ENCODE data around the gene PNPLA7. TPM values are rescaled to one million over a fixed set of nuclear protein-coding genes. Genes with fewer than 3 reads are reported as not detected.
"Not testable (repeated sequence)": the region's sequence is repeated elsewhere in the genome, so short reads cannot be mapped to it uniquely, and the experiment has no call there.

The PNPLA7 gene
- total RNA-seq, 2 donors from 2014 or later = 5.8 to 6.1 TPM

DNA sequence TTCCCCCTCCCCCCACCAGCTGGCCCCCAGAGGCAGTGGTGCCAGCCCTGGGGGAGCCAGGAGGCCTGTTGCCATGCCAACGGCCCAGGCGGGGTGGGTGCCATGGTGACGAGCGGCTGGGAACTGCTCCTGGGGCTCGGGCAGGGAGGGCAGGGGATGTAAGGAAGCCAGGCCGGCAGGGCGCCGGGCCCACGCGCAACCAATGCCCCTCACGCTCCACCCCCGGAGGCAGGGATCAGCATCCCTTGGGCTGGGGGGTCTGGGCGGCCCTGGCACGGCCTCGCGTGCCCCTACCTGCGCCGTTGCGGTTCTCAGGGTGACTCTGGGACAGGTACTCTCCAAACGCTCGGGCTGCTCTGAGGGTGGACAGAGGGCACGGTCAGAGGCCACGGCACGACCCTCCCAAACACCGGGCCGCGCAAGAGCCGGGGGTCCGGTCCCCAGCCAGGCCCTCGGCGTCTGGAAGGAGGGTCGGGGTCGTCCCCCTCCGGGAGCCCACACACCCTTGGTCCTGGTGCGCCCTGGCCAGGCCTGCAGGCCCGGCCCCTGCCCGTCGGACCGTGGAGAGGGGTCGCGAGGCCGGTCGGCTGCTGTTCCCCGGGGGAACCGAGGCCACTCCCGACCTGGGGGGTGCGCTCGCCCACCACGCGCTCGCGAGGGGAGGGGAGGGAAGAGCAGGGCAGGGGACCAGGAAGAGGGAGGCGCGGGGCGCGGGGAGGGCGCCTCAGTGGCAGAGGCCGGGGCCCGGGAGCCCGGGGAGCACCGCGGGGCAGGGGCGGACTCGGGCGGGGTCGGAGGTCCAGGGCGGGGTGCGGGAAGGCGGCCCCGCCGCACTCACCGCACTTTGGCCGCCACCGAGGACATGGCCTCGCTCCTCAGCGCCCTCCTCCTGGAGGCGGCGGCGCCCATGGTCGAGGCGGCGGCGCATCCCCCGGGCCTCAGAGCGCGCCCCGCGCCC, 91.7 kb downstream of the PNPLA7 start:
- intact Hi-C loops (cut with DNase I) = no loop called here
- peak; percentile 32 for DNase-seq
- ATAC-seq = peak in 1 of 2 donors; percentile 7

DNA sequence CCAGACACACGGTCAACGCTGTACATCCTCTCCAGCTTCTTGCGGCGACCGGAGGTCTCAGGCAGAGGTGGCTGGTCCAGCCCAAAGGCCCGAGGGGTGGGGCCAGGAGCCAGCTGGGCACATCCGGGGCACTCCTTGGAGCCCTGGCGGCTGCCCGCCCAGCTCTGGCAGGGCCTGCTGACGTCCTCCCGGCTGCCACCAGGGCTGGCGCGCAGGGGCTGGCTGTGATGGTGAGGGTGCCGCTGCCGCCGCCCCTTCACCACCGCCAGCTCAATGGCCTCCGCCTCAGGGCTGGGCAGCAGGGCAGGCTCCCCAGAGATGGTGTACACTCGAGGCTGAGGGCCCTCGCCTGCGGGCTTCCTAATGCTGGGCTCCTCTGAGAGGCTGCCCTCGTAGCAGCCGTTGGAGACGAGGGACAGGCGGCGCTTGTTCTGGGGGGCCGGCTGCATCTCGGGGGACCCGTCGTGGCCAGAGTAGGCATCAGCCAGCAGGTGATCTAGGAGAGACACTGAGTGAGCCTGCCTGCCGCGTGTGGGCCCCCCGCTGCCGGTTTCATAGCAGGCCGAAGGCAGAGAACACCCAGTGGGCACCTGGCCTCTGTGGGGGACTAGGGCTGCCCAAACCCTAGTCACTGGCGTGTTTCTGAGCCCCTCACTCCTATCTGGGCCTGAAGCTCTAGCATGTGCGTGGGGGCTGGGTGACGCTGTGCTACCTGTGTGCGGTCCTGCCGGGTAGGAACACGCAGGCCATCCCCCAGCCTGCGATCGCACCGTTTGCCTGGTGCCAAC, 92.6 kb downstream of the PNPLA7 start:
- peak; percentile 27 for DNase-seq
- intact Hi-C loops (cut with DNase I) = no loop called here

DNA sequence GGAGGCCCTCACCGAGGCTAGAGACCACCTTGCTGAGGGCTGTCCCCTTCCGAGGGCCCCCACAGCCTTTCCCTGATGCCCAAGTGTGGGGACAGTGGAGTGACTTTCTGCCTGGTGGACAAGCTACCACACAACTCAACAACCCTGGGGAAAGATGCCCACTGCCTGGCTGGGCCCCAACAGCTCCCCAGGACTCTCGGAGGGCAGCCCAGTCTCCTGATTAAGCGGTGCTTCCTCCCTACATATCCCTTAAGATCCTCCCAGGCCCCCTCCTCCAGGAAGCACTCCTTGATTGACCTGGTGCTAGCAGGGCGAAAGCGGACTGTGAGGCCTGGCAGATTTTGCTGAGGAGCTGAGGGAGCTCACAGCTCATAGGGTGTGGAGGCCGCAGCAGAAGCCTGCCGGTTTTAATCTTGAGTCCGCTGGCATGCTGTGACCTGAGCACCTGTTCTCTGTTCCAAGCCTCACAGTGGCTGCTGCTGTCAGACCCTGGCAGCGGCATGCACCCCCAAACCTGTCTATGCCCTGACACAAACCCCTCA, 93.3 kb downstream of the PNPLA7 start:
- peak; percentile 21 for DNase-seq
- ATAC-seq = no peak
- intact Hi-C loops (cut with DNase I) = no loop called here

More for the DNA sequence above, 92.6 kb downstream of the PNPLA7 start:
- ATAC-seq = no peak

DNA sequence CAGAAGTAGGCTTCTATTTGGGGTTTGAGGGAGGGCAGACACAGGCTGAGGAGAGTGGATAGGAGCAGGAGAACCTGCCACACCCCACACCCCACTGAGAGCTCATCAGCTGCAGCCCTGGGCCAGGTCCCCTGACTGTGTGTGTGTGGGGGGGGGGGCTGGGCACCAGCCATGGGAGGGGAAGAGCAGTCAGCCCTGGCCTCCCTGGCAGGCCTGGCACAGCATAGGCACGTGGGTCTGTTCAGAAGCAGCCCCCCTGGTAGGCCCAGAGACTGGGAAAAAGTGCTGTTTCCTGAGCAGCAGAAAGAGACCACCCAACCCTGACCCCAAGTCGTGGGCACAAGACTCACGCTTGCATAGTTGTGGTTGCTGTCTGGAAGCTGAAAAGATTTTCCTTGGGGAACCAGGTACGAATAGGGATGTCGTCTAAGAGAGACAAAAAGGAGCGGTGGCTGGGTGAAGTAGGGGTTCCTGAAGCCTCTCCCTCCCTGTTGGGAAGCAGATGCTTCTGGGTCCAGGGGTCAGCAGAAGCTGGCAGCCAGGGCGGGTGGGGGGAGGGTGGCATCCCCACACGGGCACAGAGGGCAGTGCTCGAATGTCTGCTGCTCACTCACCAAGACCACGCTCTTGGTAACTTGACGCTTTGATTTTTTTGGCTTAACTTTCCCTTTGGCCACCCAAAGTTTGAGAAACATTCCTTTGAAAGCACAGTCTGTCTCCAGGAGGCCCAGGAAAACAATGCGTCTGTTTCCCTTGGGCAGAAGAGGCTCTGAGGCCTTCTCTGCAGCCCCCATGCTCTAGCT, 93.9 kb downstream of the PNPLA7 start:
- intact Hi-C loops (cut with DNase I) = no loop called here
- peak; percentile 14 for DNase-seq
- no peak for ATAC-seq

DNA sequence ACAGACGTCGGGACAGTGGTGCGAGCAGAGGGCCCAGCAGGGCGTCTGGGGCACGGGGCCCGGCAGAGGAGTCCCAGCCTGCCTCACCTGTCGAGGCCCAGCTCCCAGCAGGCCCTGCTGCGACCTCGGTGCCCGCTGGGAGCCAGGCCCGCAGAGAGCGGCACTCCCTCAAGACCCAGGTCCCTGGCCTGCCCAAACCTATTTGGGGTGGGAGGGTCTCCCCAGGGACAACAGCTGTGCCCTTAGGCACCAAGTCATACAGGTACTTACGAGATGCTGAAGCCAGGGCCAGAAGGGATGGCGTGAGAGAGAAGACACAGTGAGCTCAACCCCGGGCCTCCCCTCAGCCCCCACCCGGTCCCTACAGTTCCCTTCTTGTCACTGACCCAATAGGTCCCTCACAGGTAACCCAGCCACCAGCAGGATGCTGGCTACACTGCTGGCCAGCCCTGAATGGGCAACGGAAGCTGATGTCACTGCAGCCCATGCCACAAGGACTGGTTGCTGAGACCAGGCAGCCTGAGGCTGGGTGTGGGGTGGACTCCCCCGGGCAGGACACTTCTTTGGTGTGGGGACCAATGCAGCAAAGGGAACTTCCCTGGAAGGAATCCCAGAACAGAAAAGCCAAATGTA, 94.7 kb downstream of the PNPLA7 start:
- DNase-seq (peak; percentile 28), ATAC-seq (no peak)
- intact Hi-C loops (cut with DNase I) = no loop called here

DNA sequence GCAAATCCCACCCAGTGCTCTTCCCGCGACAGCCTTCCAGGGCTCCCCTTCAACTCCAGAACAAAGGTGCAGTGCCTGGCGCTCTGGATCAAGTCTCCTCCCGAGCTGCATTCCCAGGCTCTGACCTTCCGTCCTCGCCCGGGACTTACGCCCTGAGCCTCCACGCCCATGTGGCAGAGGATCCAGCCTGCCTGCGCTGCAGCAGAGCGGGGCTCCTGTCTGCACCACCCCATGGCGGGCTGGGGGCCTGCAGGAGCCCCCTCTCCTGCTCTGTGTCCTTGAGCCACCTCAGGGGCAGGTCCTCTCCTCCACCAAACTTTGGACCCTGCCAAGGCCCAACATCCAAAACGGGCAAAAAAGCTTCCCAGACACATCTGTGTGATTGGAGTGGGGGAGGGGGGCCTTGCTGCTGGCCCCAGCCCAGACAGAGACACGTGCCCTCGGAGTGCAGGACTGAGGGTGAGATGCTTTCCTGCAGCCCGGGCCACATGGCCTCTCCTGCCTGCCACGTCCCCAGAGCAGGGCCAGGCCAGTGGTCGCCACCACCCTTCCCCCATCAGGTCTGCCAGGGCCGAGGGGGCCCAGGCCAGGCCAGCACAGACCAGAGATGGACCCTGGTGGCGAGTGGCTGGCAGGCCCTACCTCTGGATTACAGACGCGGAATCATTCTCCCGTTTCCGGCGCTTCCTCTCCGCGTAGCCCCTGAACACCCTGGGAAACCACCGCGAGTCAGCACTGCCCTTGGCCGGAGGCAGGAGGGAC, 95.4 kb downstream of the PNPLA7 start:
- intact Hi-C loops (cut with DNase I) = no loop called here
- ATAC-seq (peak; percentile 4 to 6), DNase-seq (peak; percentile 49)

DNA sequence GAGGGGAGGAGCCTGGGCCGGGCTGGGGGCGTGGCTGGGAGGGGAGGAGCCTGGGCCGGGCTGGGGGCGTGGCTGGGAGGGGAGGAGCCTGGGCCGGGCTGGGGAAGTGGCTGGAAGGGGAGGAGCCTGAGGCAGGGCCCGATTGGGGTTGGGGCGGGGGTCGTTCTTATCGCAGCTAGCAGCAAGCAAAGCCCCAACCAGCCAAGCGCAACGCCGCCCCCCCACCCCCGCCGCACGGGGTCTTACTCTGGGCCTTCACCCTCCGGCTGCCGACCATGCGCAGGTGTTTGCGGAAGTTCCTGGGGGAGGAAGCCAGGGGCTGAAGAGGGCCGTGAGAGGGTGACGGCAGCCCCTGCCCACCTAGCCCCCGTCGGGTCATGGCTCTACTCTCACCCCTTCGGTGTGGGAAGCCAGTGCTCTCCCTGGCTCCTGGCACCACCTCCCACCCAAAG, 96.0 kb downstream of the PNPLA7 start:
- intact Hi-C loops (cut with DNase I) = no loop called here
- ATAC-seq = peak; percentile 39 to 50

DNA sequence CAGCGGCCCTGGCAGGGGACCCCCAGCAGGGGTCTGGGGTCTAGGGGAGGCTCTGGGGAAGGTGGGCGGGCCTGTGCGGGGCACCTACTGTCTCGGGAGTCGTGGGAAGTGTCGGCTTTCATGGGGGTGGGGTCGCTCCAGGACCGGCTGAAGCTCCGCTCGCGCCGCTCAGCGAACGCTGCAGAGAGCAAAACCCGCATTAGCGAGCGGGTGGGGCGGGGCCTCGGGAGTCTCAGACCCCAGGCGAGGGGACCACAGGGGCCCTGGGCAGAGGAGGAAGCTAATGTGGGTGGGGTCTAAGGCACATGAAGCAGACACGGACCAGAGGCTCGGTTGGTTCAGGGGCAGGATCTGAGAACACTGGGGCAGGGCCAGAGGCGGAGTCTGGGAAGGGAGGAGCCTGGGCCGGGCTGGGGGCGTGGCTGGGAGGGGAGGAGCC, 96.5 kb downstream of the PNPLA7 start:
- intact Hi-C loops (cut with DNase I) = no loop called here
- ATAC-seq = peak; percentile 68 to 80
- peak; percentile 79 for DNase-seq

More for the DNA sequence above, 96.0 kb downstream of the PNPLA7 start:
- peak; percentile 76 for DNase-seq

DNA sequence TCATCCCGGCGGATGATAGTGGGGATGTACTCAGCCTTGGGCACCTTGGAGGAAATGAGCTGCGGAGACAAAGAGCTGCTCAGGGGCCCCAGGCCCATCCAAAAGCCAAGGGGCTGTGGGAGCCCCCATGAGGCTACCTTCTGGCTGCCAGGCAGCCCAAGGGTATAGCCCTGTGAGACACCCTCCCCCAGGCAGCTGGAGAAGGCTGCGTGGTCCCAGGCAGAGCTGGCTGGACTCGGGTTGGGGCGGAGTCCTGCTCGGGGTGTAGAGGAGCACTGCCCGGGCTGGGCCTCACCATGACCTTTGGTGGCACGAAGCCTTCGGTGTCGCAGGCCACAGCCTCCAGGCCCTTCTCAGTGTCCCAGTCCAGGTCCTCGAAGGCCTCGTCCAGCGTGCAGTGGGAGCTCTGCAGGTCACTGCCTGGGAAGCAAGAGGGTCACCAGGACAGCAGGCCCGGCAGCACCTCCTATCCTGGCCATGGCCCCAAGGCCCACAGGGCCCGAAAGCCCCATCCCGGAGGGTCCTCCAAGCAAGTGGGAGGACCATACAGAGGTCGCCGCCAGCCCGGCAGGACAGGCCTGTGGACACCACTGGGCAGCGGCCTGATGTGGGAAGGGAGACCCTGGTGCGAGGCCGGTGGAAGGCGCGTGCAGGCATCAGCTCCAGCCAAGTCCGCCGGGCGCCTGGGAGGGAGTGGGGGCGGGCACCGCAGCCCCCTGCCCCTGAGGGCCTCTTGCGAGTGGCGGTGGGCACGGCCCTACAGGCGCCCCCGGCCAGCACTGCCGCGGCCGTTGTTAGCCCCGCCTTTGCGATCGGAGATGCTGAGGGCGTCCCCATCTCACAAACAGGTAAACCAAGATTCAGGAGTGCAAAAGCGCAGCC, 97.2 kb downstream of the PNPLA7 start:
- ATAC-seq = peak in 1 of 2 donors; percentile 1
- intact Hi-C loops (cut with DNase I) = no loop called here
- DNase-seq = no peak

DNA sequence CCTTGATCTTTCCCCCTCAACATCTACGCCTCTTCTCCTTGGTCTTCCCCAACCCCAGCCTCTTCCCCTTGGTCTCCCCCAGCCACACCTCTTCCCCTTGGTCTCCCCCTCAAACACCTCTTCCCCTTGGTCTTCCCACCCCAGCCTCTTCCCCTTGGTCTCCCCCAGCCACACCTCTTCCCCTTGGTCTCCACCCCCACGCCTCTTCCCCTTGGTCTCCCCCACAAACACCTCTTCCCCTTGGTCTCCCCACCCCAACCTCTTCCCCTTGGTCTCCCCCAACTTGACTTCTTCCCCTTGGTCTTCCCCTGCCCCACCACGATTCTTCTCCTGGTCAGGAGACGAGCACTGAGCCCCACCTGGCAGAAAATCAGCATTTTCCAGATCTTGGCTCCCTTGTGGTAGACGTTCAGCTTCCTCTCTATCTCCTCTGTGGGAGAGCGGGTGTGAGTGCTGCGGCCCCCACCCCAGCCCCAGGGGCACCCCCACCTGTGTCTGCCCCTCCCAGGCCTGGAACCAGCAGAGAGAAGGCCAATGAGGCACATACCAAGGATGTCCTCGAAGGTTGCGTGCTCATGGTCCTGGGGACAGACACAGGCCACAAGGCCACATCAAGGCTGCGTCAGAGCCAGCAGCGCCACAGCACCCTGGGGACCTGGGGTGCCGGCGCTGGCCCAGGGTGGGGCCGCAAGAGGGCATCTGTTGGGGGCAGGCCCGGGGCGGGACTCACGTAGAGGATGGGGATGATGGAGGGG, 98.0 kb downstream of the PNPLA7 start:
- intact Hi-C loops (cut with DNase I) = no loop called here
- DNase-seq = peak; percentile 25
- ATAC-seq = no peak

DNA sequence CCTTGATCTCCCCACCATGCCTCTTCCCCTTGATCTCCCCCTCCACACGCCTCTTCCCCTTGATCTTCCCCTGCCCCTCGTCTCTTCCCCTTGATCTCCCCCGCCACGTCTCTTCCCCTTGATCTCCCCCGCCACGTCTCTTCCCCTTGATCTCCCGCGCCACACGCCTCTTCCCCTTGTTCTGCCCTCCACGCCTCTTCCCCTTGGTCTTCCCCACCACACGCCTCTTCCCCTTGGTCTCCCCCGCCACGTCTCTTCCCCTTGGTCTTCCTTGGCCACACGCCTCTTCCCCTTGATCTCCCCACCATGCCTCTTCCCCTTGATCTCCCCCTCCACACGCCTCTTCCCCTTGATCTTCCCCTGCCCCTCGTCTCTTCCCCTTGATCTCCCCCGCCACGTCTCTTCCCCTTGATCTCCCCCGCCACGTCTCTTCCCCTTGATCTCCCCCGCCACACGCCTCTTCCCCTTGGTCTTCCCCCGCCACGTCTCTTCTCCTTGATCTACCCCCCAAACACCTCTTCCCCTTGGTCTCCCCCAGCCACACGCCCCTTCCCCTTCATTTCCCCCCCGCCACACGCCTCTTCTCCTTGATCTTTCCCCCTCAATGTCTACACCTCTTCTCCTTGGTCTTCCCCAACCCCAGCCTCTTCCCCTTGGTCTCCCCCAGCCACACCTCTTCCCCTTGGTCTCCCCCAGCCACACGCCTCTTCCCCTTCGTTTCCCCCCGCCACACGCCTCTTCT, 98.8 kb downstream of the PNPLA7 start:
- ATAC-seq; DNase-seq; intact Hi-C loops (cut with DNase I): not testable (repeated sequence)

DNA sequence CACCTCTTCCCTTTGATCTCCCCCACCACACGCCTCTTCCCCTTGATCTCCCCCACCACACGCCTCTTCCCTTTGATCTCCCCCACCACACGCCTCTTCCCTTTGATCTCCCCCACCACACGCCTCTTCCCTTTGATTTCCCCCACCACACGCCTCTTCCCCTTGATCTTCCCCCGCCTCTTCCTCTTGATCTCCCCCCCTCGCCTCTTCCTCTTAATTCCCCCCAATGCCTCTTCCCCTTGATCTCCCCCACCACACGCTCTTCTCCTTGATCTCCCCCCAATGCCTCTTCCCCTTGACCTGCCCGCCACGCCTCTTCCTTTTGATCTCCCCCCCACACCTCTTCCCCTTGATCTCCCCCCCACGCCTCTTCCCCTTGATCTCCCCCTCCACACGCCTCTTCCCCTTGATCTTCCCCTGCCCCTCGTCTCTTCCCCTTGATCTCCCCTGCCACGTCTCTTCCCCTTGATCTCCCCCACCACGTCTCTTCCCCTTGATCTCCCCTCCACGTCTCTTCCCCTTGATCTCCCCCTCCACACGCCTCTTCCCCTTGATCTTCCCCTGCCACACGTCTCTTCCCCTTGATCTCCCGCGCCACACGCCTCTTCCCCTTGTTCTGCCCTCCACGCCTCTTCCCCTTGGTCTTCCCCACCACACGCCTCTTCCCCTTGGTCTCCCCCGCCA, 99.5 kb downstream of the PNPLA7 start:
- peak; percentile 22 for DNase-seq
- ATAC-seq; intact Hi-C loops (cut with DNase I): not testable (repeated sequence)

DNA sequence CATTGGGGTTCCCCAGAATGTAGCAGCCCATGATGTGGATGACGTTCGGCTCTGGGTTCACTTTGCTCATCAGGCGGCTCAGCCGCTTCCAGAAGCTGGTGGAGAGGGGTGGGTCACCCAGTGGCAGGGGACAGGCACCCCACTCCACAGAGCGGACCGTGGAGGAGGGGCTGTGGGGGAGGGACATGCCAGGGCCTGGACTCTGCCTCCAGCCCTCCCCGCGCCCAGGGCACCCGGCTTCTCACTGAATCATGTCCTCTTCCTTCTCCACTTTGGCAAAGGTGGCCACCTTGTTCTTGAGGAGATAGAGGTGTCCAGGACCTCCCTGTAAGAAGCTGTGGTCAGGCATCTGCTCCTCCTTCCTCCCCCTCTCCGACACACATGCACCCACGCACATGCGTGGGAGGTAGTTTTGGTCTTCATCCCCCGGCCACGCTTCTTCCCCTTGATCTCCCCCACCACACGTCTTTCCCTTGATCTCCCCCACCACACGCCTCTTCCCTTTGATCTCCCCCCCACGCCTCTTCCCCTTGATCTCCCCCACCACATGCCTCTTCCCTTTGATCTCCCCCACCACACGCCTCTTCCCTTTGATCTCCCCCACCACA, 100.2 kb downstream of the PNPLA7 start:
- intact Hi-C loops (cut with DNase I) = no loop called here
- DNase-seq = peak; percentile 15
- ATAC-seq = no peak
